GM23338 (cell line): ENCODE measurements around the gene PSMC3. TPM values are rescaled to one million over a fixed set of nuclear protein-coding genes. Genes with fewer than 3 reads are reported as not detected.

ENCODE experiments used
- ATAC-seq: fragments of 200-7000 bp; cut with Tn5 transposase; 3 replicates; pipeline ENCODE4 v1.9.1; 2020
- DNase-seq: peaks from one replicate; pipeline ENCODE4 v3.0.0-alpha.2; 2015; ENCODE audit warnings: low spot score
- H2AFZ ChIP-seq: fragments of 200-600 bp; sonication (generic); 2 replicates; pipeline ENCODE4 v1.8.0; 2016; ENCODE audit warnings: antibody characterized with exemption, mild to moderate bottlenecking, moderate library complexity
- H3F3A ChIP-seq: fragments of 200-600 bp; sonication (generic); replicated peaks from 2 replicates; pipeline ENCODE4 v1.8.0; 2017; ENCODE audit warnings: antibody characterized with exemption, mixed run types, low read depth
- H3K27ac ChIP-seq: fragments of 200-600 bp; sonication (generic); 2 replicates; pipeline ENCODE4 v1.6.1; 2016; ENCODE audit warnings: low read depth
- H3K27me3 ChIP-seq: fragments of 200-600 bp; sonication (generic); 2 replicates; pipeline ENCODE4 v1.8.0; 2016; ENCODE audit warnings: mild to moderate bottlenecking, mixed run types, moderate library complexity; ENCODE audit not compliant: insufficient read depth
- H3K36me3 ChIP-seq: fragments of 200-600 bp; sonication (generic); 2 replicates; pipeline ENCODE4 v1.8.0; 2016; ENCODE audit warnings: mild to moderate bottlenecking; ENCODE audit not compliant: insufficient read depth
- H3K4me1 ChIP-seq: fragments of 200-600 bp; sonication (generic); 2 replicates; pipeline ENCODE4 v1.8.0; 2016; ENCODE audit warnings: mild to moderate bottlenecking, moderate library complexity; ENCODE audit not compliant: insufficient read depth
- H3K4me2 ChIP-seq: fragments of 200-600 bp; sonication (generic); 2 replicates; pipeline ENCODE4 v1.7.1; 2017; ENCODE audit warnings: mixed run types
- H3K4me3 ChIP-seq: fragments of 200-600 bp; sonication (generic); 2 replicates; pipeline ENCODE4 v1.6.1; 2016; ENCODE audit warnings: mixed run types
- H3K79me2 ChIP-seq: fragments of 200-600 bp; sonication (generic); replicated peaks from 2 replicates; pipeline ENCODE4 v1.8.0; 2017; ENCODE audit warnings: mild to moderate bottlenecking; ENCODE audit not compliant: insufficient read depth
- H3K9me2 ChIP-seq: fragments of 200-600 bp; sonication (generic); 2 replicates; pipeline ENCODE4 v1.8.0; 2017; ENCODE audit not compliant: insufficient read depth
- H4K20me1 ChIP-seq: fragments of 200-600 bp; sonication (generic); replicated peaks from 2 replicates; pipeline ENCODE4 v1.8.0; 2017; ENCODE audit warnings: mild to moderate bottlenecking; ENCODE audit not compliant: insufficient read depth
- H3K27ac Mint-ChIP-seq: 2 replicates; pipeline ENCODE4 v1.8.0; 2020; ENCODE audit warnings: inconsistent platforms, mild to moderate bottlenecking, moderate library complexity, mixed read lengths
- H3K27me3 Mint-ChIP-seq: 3 replicates; pipeline ENCODE4 v1.8.0; 2022; ENCODE audit warnings: low read depth, mild to moderate bottlenecking, moderate library complexity, mixed read lengths, inconsistent platforms; ENCODE audit not compliant: insufficient read depth, poor library complexity
- H3K36me3 Mint-ChIP-seq: 3 replicates; pipeline ENCODE4 v1.8.0; 2021; ENCODE audit warnings: low read depth, mild to moderate bottlenecking, inconsistent platforms, moderate library complexity, mixed read lengths
- H3K4me1 Mint-ChIP-seq: 3 replicates; pipeline ENCODE4 v1.8.0; 2020; ENCODE audit warnings: mild to moderate bottlenecking, inconsistent platforms, mixed read lengths
- H3K4me3 Mint-ChIP-seq: 3 replicates; pipeline ENCODE4 v1.8.0; 2021; ENCODE audit warnings: moderate library complexity, mild to moderate bottlenecking, inconsistent platforms, mixed read lengths
- H3K9me3 Mint-ChIP-seq: 3 replicates; pipeline ENCODE4 v1.8.0; 2020; ENCODE audit warnings: moderate library complexity, mild to moderate bottlenecking, inconsistent platforms, mixed read lengths
- CREB1 ChIP-seq: fragments of 250-450 bp; sonication (Bioruptor Pico); IDR thresholded peaks from 2 replicates; pipeline ENCODE4 v1.5.0; 2020; ENCODE audit warnings: low read depth, mild to moderate bottlenecking, moderate library complexity
- CTCF ChIP-seq, 2 experiments: fragments of 200-600 bp in 1 of 2; sonication (generic) in 1 of 2; conservative IDR thresholded peaks; 2 replicates each; pipeline versions ENCODE4 v1.5.1 to v1.6.1; 2016 to 2017; ENCODE audit warnings: antibody characterized with exemption in 2 of 2, low read depth in 2 of 2, mild to moderate bottlenecking in 2 of 2, moderate library complexity in 1 of 2
- ETS1 ChIP-seq: IDR thresholded peaks from 2 replicates; pipeline ENCODE4 v1.6.1; 2016; ENCODE audit warnings: antibody characterized with exemption
- EZH2 ChIP-seq: fragments of 200-600 bp; sonication (generic); IDR thresholded peaks from one replicate; pipeline ENCODE4 v1.8.0; 2017; ENCODE audit warnings: antibody characterized with exemption, mild to moderate bottlenecking, low read depth; ENCODE audit not compliant: unreplicated experiment
- EZH2phosphoT487 ChIP-seq: fragments of 200-600 bp; sonication (generic); IDR thresholded peaks from one replicate; pipeline ENCODE4 v1.8.1; 2018; ENCODE audit warnings: antibody characterized with exemption; ENCODE audit not compliant: unreplicated experiment
- JUNB ChIP-seq: IDR thresholded peaks from one replicate; pipeline ENCODE4 v1.6.1; 2016; ENCODE audit warnings: antibody characterized with exemption; ENCODE audit not compliant: unreplicated experiment
- NANOG ChIP-seq: IDR thresholded peaks from 2 replicates; pipeline ENCODE4 v1.6.1; 2016; ENCODE audit warnings: antibody characterized with exemption, borderline replicate concordance
- POLR2AphosphoS5 ChIP-seq: IDR thresholded peaks from 2 replicates; pipeline ENCODE4 v1.6.1; 2016; ENCODE audit warnings: antibody characterized with exemption, low read depth
- REST ChIP-seq: IDR thresholded peaks from one replicate; pipeline ENCODE4 v1.6.1; 2018; ENCODE audit warnings: antibody characterized with exemption; ENCODE audit not compliant: unreplicated experiment
- STAT1 ChIP-seq: IDR thresholded peaks from one replicate; pipeline ENCODE4 v1.6.1; 2016; ENCODE audit warnings: antibody characterized with exemption; ENCODE audit not compliant: unreplicated experiment
- ZNF114 ChIP-seq: fragments of 250-450 bp; sonication (Bioruptor Pico); IDR thresholded peaks from 2 replicates; pipeline ENCODE4 v1.5.0; 2020; ENCODE audit warnings: mild to moderate bottlenecking, moderate library complexity
- ZNF331 ChIP-seq: fragments of 250-450 bp; sonication (Bioruptor Pico); IDR thresholded peaks from 2 replicates; pipeline ENCODE4 v1.5.0; 2020; ENCODE audit warnings: low read depth, mild to moderate bottlenecking, moderate library complexity
- ZNF462 ChIP-seq: fragments of 250-450 bp; sonication (Bioruptor Pico); IDR thresholded peaks from 2 replicates; pipeline ENCODE4 v1.5.0; 2020; ENCODE audit warnings: mild to moderate bottlenecking, moderate library complexity
- polyA plus RNA-seq: library from polyadenylated mRNA; unstranded; fragments of >200 nt; fragmentation: Nextera tagmentation; extraction: Ambion mirVana; gene quantifications from 2 replicates; pipeline ENCODE4 v1.2.1, GENCODE V29; 2016
- total RNA-seq: library from RNA; depleted of rRNA; stranded (reverse); fragments of >200 nt; shearing (Covaris generic); gene quantifications from 2 replicates; pipeline ENCODE4 v1.2.3, GENCODE V29; 2014

Gene PSMC3
- total and polyA plus RNA-seq, 2 experiments from 2014 or later: 147 to 190 TPM

- Histone ChIP-seq H3K4me3 (no peak overlapping the region), H2AFZ (no peak overlapping the region), H3F3A (no peaks in the 10 kb centered on the region), H3K4me1 (no peaks in the 10 kb centered on the region), H3K4me2 (no peak overlapping the region), H3K27me3 (no peaks in the 10 kb centered on the region), H3K9me2 (no peaks in the 10 kb centered on the region), H3K79me2 (no peaks in the 10 kb centered on the region), H3K27ac (no peak overlapping the region), H3K36me3 (no peaks in the 10 kb centered on the region), H4K20me1 (no peaks in the 10 kb centered on the region)
- Mint-ChIP-seq H3K9me3 (no peaks in the 10 kb centered on the region), H3K4me1 (peaks cover 2% of the 10 kb centered on the region; the same call in 2 of the 3 replicates), H3K36me3 (no peaks in the 10 kb centered on the region), H3K4me3 (no peak overlapping the region), H3K27ac (peak overlapping the region; percentile 55; the same call in 1 of the 2 replicates), H3K27me3 (peaks cover 3% of the 10 kb centered on the region)
- ATAC-seq: no peak
- DNase-seq: no peak
- no peak for TF ChIP-seq ZNF462 (CRISPR knock-in tag)
- no peak for TF ChIP-seq REST
- no peak for TF ChIP-seq JUNB
- TF ChIP-seq ZNF331 (CRISPR knock-in tag): no peak
- TF ChIP-seq CTCF (conservative IDR thresholded peaks at IDR 0.05; ENCODE audit: low read depth in 2 of 2): no peak
- no peak for TF ChIP-seq ETS1
- TF ChIP-seq EZH2: no peak
- TF ChIP-seq ZNF114 (CRISPR knock-in tag): no peak
- no peak for TF ChIP-seq STAT1
- no peak for TF ChIP-seq POLR2AphosphoS5
- no peak for TF ChIP-seq NANOG
- no peak for TF ChIP-seq EZH2phosphoT487
- TF ChIP-seq CREB1 (CRISPR knock-in tag): no peak
These were observed 34.4 kb downstream of the PSMC3 start for GRCh38 chr11:47391711-47392432.
